GM12878 (cell line): ENCODE measurements around the gene RNF31. TPM values are rescaled to one million over a fixed set of nuclear protein-coding genes. Genes with fewer than 3 reads are reported as not detected.

Source experiments
- ATAC-seq: fragments of 200-7000 bp; cut with Tn5 transposase; 3 replicates; pipeline ENCODE4 v1.9.1; 2020; ENCODE audit warnings: mild to moderate bottlenecking, moderate library complexity
- BruUV-seq: library from RNA; stranded (reverse); fragments of 400-500 nt; replicated peaks from 2 replicates; lab custom pipeline; 2021; lab: Mats Ljungman, UMichigan
- CTCF ChIA-PET: fragments of 300-600 bp; sonication (Branson Sonifier 250); formaldehyde crosslinking; extraction: SDS; loops from one replicate; lab custom pipeline; 2021; ENCODE audit warnings: inconsistent platforms; lab: Yijun Ruan, JAX
- POLR2A ChIA-PET: fragments of 350-600 bp; formaldehyde crosslinking; extraction: SDS; loops from one replicate; lab custom pipeline; 2021; ENCODE audit warnings: inconsistent platforms; lab: Charles Lee
- RAD21 ChIA-PET: fragments of 300-600 bp; sonication (Branson Sonifier 250); formaldehyde crosslinking; loops from one replicate; lab custom pipeline; 2023; ENCODE audit warnings: antibody characterized with exemption; ENCODE audit not compliant: unreplicated experiment; lab: Charles Lee
- SMC1A ChIA-PET: fragments of 300-600 bp; sonication (Branson Sonifier 250); formaldehyde crosslinking; loops from one replicate; lab custom pipeline; 2023; ENCODE audit not compliant: unreplicated experiment, uncharacterized antibody; lab: Charles Lee
- DNase-seq: peaks from one replicate; pipeline ENCODE4 v3.0.0-alpha.2; 2011; ENCODE audit warnings: low read depth, low spot score
- FAIRE-seq: peaks from 3 replicates; lab custom pipeline; 2011; peaks lifted over from hg19 to GRCh38; lab: Jason Lieb, UNC
- H2AFZ ChIP-seq: 2 replicates; pipeline ENCODE4 v1.6.0; 2011; ENCODE audit warnings: low read depth, low read length, control low read depth; ENCODE audit not compliant: control insufficient read depth
- H3K27ac ChIP-seq: 2 replicates; pipeline ENCODE4 v1.5.1; 2011; ENCODE audit warnings: control low read depth; ENCODE audit not compliant: control insufficient read depth, insufficient read depth
- H3K27me3 ChIP-seq, 2 experiments: replicated peaks in 1 of 2; 2 replicates each; pipeline versions ENCODE4 v1.6.0 to v1.6.1; 2011; ENCODE audit warnings: low read length in 1 of 2; ENCODE audit not compliant: control insufficient read depth in 2 of 2, insufficient read depth in 2 of 2
- H3K36me3 ChIP-seq, 2 experiments: 2 replicates each; pipeline ENCODE4 v1.5.1; 2011; ENCODE audit warnings: low read length in 1 of 2; ENCODE audit not compliant: control insufficient read depth in 2 of 2, insufficient read depth in 2 of 2
- H3K4me1 ChIP-seq: 2 replicates; pipeline ENCODE4 v1.6.1; 2011; ENCODE audit warnings: mild to moderate bottlenecking, low read length, moderate library complexity, mixed read lengths; ENCODE audit not compliant: control insufficient read depth, insufficient read depth
- H3K4me2 ChIP-seq: 2 replicates; pipeline ENCODE4 v1.6.0; 2011; ENCODE audit warnings: control low read depth; ENCODE audit not compliant: control insufficient read depth, insufficient read depth
- H3K4me3 ChIP-seq: fragments of 200-600 bp; sonication (generic); 2 replicates; pipeline ENCODE4 v1.5.1; 2016
- H3K79me2 ChIP-seq: 2 replicates; pipeline ENCODE4 v1.6.0; 2011; ENCODE audit warnings: low read length; ENCODE audit not compliant: control insufficient read depth, insufficient read depth
- H3K9ac ChIP-seq: 2 replicates; pipeline ENCODE4 v1.8.0; 2011; ENCODE audit warnings: low read length, control low read depth, mixed read lengths; ENCODE audit not compliant: control insufficient read depth, insufficient read depth
- H3K9me3 ChIP-seq: replicated peaks from 3 replicates; pipeline ENCODE4 v1.5.1; 2011; ENCODE audit warnings: mild to moderate bottlenecking, low read length; ENCODE audit not compliant: control insufficient read depth, insufficient read depth
- H4K20me1 ChIP-seq: 2 replicates; pipeline ENCODE4 v1.6.0; 2011; ENCODE audit not compliant: control insufficient read depth, insufficient read depth
- ATF7 ChIP-seq: fragments of 450-650 bp; IDR thresholded peaks from 2 replicates; pipeline ENCODE4 v1.6.1; 2016; ENCODE audit warnings: low read depth, mild to moderate bottlenecking
- BCL11A ChIP-seq: IDR thresholded peaks from 2 replicates; pipeline ENCODE4 v1.6.1; 2011; ENCODE audit warnings: low read depth, low read length
- CEBPB ChIP-seq, 2 experiments: fragments of 150-350 bp in 1 of 2; IDR thresholded peaks; 2 replicates each; pipeline ENCODE4 v1.6.1; 2012 to 2014; ENCODE audit warnings: low read depth in 2 of 2, low read length in 2 of 2, borderline replicate concordance in 1 of 2, inconsistent platforms in 1 of 2
- CHD4 ChIP-seq: fragments of 200-600 bp; sonication (generic); IDR thresholded peaks from 2 replicates; pipeline ENCODE4 v1.6.1; 2016; ENCODE audit warnings: mild to moderate bottlenecking
- E2F4 ChIP-seq: IDR thresholded peaks from 2 replicates; pipeline ENCODE4 v1.6.1; 2012; ENCODE audit warnings: low read depth, low read length, improper control_type of control experiment
- EED ChIP-seq: sonication (generic); IDR thresholded peaks from 2 replicates; pipeline ENCODE4 v1.6.1; 2016; ENCODE audit warnings: antibody characterized with exemption, low read depth
- NBN ChIP-seq: fragments of 450-650 bp; IDR thresholded peaks from 2 replicates; pipeline ENCODE4 v1.6.1; 2016
- PRDM15 ChIP-seq: fragments of 450-650 bp; formaldehyde crosslinking; IDR thresholded peaks from 2 replicates; pipeline ENCODE4 v1.4.0; 2020; ENCODE audit warnings: mild to moderate bottlenecking, moderate library complexity
- TARDBP ChIP-seq: IDR thresholded peaks from 2 replicates; pipeline ENCODE4 v1.6.1; 2016; ENCODE audit warnings: borderline replicate concordance
- ZNF592 ChIP-seq: fragments of 450-650 bp; IDR thresholded peaks from 2 replicates; pipeline ENCODE4 v1.6.1; 2017; ENCODE audit warnings: mild to moderate bottlenecking, moderate library complexity
- ZNF622 ChIP-seq: fragments of 450-650 bp; IDR thresholded peaks from 2 replicates; pipeline ENCODE4 v1.6.1; 2017; ENCODE audit warnings: mild to moderate bottlenecking, inconsistent platforms
- WGBS: methylation state at CpG from one replicate; pipeline ENCODE4 v1.1.6; 2016; ENCODE audit warnings: low lambda C conversion rate; ENCODE audit not compliant: insufficient replicate concordance, insufficient coverage; ENCODE audit errors: missing lambda C conversion rate; 5-methylcytosine and 5-hydroxymethylcytosine counted together
- in situ Hi-C: fragments of 300-500 bp; cut with MboI; formaldehyde crosslinking; loops from 9 replicates; pipeline ENCODE4 v1.14.3; 2018; ENCODE audit warnings: mixed read lengths
- intact Hi-C: fragments of 100-400 bp; cut with micrococcal nuclease; formaldehyde crosslinking; loops from one replicate; pipeline ENCODE4 v1.14.2; 2022; ENCODE audit not compliant: unreplicated experiment
- polyA plus RNA-seq, 11 experiments: library from polyadenylated mRNA; depleted of rRNA in 4 of 11; unstranded in 6 of 11; stranded (reverse) in 5 of 11; fragments of >200 nt; fragmentation: Nextera tagmentation in 4 of 11; fragmentation: Illumina TruSeq in 1 of 11; extraction: Ambion mirVana in 4 of 11; extraction: Trizol in 1 of 11; gene quantifications; 1 replicate in 1 of 11; 2 replicates in 10 of 11; pipeline versions ENCODE4 v1.2.1 to v1.2.3, GENCODE V29; 2011 to 2016; ENCODE audit warnings: inconsistent platforms in 2 of 11, missing spikeins in 2 of 11, low read depth in 1 of 11
- total RNA-seq, 4 experiments: library from RNA; depleted of rRNA in 3 of 4; stranded (reverse); fragments of >200 nt in 3 of 4; fragmentation: Illumina TruSeq in 1 of 4; extraction: Trizol in 1 of 4; gene quantifications; 2 replicates each; pipeline versions ENCODE4 v1.2.1 to v1.2.3, GENCODE V29; 2013 to 2021

The RNF31 gene
- total and polyA plus RNA-seq, 10 of the 15 experiments (the other 5 are each of a cell fraction or from before 2014, with no cell fraction given), result 8.5 to 92.7 (median 52.0) TPM

- no peak for TF ChIP-seq PRDM15
Observed at GRCh38 chr14:24185741-24186140, 38.4 kb downstream of the RNF31 start (continued).

- no peaks in the 10 kb centered on the region for H3K9me3 ChIP-seq
- no peak overlapping the region for H2AFZ ChIP-seq
- no peaks in the 10 kb centered on the region for H4K20me1 ChIP-seq
- no peak overlapping the region; the same call in 1 of the 2 replicates for H3K9ac ChIP-seq
- H3K27me3 ChIP-seq, result no peaks in the 10 kb centered on the region
- in situ Hi-C loops (no loop called here), intact Hi-C loops (no loop called here)
- H3K4me1 ChIP-seq, result 0 out of 2 replicates have a peak, but pooled peaks cover 4% of the 10 kb centered on the region
- ChIA-PET CTCF (interaction anchor here (0.8 to 1.1 kb wide), 3 partner anchors 26 to 121 kb away, joined by 3 read pairs; partner anchors contain the start of genes CIDEB and IRF9), SMC1A (interaction anchor here (1.6 kb wide), 1 partner anchor 84 kb away, joined by 3 read pairs; the partner anchor contains the start of gene RABGGTA), RAD21 (interaction anchor here (1.1 to 2.8 kb wide), 3 partner anchors 26 to 111 kb away, joined by 3 to 13 read pairs (median 9); partner anchors contain the start of gene IRF9), POLR2A (interaction anchor here (1.0 to 3.0 kb wide), 4 partner anchors 9 to 56 kb away, joined by 3 to 28 read pairs (median 13); partner anchors contain the start of genes CHMP4A, IRF9, TINF2 and TM9SF1)
- 90% methylated on average over 10 of the region's 10 CpGs for WGBS
- peak overlapping the region; percentile 78; the same call in 1 of the 2 replicates for H3K4me2 ChIP-seq
- no peak for ATAC-seq
- no peak for FAIRE-seq
- no peak overlapping the region for H3K4me3 ChIP-seq
- DNase-seq, result no peak
- no TSS peak for BruUV-seq
- peaks cover 17 to 28% of the 10 kb centered on the region in 2 experiments for H3K36me3 ChIP-seq
- no peak overlapping the region for H3K27ac ChIP-seq
- peaks cover 20% of the 10 kb centered on the region for H3K79me2 ChIP-seq
- TF ChIP-seq BCL11A (no peak), CEBPB (IDR thresholded peaks at IDR 0.05; ENCODE audit: borderline replicate concordance in 1 of 2, low read depth in 2 of 2, low read length in 2 of 2) (no peak), TARDBP (no peak), CHD4 (no peak), ZNF622 (no peak), ZNF592 (no peak), EED (no peak), NBN (no peak), E2F4 (no peak), ATF7 (no peak)
Observed at GRCh38 chr14:24186831-24187538, 39.7 kb downstream of the RNF31 start.
